HG03066 (cell line): ENCODE results near the gene CDC42SE1.

Experiments used
- ATAC-seq: cut with Tn5 transposase; IDR thresholded peaks from one replicate; pipeline ENCODE4 v1.9.1; 2021; ENCODE audit warnings: low read depth; ENCODE audit not compliant: unreplicated experiment

The CDC42SE1 gene

DNA sequence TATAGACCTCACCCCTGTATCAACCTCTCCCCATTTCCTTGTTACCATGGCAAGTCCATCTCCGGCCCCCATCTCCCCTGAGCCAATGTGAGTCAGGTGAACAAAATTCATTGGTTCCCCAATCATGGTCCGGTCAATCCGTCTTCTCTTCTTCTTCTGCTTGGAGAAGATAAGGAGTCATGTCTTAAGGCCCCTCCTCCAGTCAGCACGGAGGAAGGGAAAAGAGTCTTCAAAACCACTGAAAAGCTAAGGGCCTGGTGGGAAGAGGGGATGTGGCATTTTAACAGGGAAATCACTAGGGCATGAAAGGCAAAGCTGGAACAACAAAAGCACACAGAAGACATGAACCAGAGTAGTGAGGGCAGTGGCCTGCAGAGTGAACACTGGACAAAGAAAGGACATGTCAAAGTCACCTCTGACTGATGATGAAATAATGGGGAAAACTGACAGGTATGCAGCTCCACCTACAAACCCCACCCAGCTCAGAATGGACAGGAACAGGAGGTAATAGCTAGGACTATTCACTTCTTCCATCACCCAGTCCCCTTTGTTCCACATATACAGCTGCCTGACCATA lies 4.4 kb downstream of the CDC42SE1 start:
- ATAC-seq = no peak

DNA sequence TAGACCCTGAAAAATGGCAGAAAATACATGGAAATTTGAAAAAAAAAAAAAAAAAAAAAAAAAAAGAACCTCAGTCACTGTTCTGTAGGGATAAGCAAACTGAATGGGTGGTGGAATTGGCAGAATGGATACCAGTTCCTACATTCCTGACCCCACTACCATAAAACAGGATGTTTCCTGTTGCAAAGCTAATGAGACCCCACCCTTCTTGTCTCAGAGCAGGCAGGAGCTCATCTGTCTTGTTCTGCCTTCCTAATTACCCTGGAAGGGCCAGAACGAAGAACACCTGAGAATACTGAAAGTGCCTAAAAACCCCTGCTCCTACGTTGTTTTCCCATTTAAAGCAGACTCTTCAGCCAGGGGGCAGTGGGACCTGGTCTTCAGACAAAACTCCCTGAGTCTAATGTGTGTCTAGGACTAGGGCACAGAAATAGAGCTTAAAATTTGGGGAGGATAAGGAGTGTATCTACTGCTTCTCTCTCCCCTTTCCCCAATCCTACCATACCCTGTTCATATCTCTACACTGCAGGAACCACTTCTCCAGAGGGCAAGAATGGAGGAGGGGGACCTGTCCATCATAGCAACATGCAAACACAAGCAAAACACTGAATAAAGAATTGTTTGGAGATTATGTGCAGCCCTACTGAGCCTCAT lies 7.9 kb downstream of the CDC42SE1 start:
- ATAC-seq = no peak

DNA sequence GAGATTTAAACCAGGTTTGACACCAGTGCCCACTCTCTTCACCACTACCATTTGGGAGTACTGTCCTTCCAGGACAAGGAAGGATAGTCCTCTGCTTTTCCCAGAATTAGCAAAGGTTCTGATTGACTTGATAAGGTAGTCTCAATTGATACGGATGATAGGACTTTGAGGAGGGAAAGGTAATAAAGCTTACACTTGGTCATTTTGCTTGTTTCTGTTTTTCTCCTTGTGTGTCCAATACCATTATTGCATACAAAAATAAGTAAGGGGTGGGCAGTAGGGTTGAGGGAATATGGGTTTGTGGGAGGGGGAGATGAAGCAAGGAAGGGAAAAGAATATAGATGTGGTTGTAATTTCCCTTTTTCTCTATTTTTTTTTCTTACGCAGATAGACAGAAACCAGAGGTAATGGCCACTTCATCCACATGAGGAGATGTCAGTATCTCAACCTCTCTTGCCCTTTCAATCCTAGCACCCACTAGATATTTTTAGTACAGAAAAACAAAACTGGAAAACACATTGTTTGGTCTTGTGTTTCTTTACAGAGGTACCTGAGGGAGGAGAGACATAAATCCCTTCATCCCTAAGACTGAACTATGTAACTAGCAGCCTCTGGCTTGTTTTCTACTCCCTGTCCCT lies 9.3 kb downstream of the CDC42SE1 start:
- no peak for ATAC-seq

DNA sequence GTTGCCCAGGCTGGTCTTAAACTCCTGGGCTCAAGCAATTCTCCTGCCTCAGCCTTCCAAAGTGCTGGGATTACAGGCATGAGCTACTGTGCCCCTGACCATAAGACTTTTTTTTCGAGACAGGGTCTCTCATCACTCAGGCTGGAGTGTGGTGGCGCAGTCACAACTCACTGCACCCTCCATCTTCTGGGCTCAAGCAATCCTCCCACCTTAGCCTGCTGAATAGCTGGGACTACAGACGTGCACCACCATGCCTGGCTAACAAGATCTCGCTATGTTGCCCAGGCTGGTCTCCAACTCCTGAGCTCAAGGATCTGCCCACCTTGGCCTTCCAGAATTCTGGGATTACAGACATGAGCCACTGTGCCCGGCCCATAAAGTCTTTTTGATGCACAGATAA lies 10.0 kb downstream of the CDC42SE1 start:
- ATAC-seq = no peak

DNA sequence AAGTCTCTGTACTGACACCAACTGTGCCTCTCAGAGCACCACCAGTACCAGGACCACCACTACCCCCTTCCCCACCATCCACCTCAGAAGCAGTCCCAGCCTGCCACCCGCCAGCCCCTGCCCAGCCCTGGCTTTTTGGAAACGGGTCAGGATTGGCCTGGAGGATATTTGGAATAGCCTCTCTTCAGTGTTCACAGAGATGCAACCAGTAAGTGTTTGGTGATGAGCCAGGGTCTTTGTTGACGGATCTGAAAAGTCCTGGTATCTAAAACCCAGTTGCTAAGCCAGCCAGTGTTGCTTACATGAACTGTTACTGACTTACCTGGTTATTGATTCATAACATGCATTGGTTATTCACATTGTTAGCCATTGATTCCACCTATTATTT lies 10.8 kb downstream of the CDC42SE1 start:
- ATAC-seq = no peak

DNA sequence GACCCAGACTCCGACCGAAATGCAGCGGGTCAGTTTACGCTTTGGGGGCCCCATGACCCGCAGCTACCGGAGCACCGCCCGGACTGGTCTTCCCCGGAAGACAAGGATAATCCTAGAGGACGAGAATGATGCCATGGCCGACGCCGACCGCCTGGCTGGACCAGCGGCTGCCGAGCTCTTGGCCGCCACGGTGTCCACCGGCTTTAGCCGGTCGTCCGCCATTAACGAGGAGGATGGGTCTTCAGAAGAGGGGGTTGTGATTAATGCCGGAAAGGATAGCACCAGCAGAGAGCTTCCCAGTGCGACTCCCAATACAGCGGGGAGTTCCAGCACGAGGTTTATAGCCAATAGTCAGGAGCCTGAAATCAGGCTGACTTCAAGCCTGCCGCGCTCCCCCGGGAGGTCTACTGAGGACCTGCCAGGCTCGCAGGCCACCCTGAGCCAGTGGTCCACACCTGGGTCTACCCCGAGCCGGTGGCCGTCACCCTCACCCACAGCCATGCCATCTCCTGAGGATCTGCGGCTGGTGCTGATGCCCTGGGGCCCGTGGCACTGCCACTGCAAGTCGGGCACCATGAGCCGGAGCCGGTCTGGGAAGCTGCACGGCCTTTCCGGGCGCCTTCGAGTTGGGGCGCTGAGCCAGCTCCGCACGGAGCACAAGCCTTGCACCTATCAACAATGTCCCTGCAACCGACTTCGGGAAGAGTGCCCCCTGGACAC lies 11.3 kb downstream of the CDC42SE1 start:
- ATAC-seq = peak; percentile 54

DNA sequence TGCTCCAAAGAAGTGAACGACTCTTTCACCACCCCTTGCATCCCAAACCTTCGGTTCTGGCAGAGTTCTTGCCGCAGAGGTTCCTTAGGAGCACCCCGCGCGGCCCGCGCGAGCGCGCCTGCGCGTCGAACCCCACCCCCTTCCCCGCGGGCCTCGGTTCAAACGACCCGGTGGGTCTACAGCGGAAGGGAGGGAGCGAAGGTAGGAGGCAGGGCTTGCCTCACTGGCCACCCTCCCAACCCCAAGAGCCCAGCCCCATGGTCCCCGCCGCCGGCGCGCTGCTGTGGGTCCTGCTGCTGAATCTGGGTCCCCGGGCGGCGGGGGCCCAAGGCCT lies 11.9 kb downstream of the CDC42SE1 start, which contains the start of gene C1orf56:
Gene C1orf56 (plus strand): TSS at position 161 of the 334 bp plus-strand sequence. CDS start 97 bp downstream, at position 258.
- ATAC-seq = peak; percentile 56

DNA sequence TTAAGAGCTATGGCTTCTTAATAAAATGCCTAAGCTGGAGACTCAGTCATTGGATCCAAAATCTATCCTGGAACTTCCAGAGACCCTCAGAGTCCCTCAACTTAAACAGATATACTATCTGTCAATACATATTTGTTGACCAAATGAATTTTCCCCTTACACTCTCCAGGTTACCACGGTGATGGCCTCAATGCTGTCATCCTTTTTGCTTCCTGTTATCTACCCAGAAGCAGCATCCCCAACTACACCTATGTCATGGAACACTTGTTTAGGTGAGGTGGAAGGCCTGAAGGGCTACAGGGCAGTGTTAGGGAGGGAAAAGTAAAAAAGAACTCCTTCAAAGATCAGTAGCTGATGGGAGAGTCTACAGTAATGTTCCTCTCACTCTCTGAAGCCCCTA lies 16.3 kb downstream of the CDC42SE1 start:
- no peak for ATAC-seq

DNA sequence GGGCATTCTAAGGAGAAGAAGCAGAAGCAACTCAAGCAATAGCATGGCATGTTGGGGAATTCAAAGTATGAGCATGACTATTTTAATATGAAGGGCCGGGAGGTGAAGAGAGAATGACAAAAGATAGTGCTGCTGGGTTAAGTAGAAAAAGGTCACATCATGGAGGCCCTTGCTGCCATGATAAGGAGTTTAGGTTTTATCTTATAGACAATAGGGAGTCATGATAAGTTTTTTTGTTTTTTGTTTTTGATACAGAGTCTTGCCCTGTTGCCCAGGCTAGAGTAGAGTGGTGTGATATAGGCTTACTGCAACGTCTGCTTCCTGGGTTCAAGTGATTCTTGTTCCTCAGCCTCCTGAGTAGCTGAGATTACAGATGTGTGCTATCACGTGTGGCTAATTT lies 19.9 kb downstream of the CDC42SE1 start:
- ATAC-seq = no peak

DNA sequence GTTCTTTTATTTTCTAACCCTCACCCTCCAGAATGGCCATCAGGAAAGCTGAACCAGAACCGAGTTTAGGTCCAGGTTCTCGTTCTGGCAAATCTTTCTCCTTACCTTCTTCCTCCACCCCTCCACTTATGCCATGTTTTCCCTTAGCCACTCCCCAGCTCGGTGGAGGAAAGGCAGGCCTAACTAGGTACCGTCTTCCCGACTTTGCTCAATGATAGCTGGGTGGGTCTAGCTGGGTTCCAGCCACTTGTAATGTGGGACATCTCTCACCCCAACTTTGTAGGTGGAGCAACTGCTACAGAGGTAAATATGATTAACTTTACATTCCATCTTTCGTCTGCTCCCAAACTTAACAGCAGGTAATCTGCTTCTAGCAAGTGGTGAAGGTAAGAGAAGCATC lies 22.4 kb downstream of the CDC42SE1 start:
- ATAC-seq = no peak

DNA sequence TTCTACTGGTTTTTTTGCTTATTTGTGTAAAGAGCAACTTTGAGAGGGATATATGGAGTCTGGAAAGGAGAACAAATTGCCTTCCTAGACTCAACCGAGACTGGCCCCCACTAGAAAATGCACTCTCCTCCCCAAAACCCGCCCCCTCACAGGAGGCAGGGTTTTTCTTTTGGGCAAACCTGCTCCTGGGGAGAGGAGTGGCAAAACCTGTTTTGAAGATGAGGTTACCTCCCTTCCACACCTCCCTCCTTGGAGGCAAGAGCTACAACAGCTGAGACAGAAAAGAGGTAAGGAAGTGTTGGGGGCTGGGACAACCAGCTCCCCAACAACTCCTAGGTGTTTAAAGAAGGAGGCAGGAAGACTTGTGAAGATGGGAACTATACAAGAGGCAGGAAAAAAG lies 23.1 kb downstream of the CDC42SE1 start, which contains the start of gene BNIPL:
Gene BNIPL (plus strand): TSS at position 231 of the 400 bp plus-strand sequence. CDS start 140 bp downstream, at position 371.
- ATAC-seq = no peak

DNA sequence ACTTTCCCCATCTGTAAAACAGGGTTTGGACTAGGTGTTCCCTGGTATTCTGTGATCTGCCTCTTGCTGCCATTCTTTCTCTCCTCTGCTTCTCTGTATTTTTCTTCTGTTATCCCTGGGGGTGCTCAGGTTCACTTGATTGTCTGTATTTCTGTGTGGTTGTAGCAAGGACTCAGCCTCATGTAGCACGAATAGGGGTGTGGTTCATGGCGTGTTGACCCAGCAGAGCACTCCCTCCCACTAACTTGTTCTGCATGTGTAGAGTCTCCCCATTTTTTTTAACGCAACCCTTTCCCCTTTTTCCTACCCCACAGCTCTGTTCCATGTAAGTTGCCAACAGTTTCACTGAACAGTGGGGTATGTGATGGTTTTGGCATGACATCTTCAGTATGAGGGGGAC lies 24.3 kb downstream of the CDC42SE1 start:
- no peak for ATAC-seq

DNA sequence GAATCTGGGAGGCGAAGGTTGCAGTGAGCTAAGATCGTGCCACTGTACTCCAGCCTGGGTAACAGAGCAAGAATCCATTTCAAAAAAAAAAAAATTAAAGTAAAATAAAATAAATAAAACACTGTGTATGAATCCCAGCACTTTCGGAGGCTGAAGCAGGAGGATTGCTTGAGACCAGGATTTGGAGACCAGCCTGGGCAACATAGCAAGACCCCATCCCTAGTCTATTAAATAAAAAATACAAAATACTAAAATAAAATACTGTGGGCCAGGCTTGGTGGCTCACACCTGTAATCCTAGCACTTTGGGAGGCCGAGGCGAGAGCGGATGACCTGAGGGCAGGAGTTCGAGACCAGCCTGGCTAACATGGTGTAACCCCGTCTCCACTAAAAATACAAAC lies 27.3 kb downstream of the CDC42SE1 start:
- ATAC-seq = no peak

DNA sequence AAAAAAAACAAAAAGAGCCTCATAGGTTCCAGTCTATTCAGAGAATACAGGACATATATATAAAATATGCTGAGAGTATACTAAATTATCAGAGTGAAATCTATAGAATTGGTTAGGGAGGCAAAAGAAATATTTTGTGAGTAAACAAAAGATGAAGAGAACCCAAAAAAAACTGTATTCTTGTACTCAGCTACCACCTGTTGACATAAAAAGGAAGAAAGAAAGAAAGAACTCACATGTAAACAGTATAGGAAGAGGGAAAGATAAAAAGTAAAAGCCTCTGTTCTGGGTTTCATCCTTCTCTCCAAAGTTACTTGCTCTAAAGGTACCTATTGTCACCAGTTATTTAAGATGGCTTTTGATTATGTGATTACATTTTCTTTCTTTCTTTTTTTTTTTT lies 33.0 kb downstream of the CDC42SE1 start:
- ATAC-seq = no peak

DNA sequence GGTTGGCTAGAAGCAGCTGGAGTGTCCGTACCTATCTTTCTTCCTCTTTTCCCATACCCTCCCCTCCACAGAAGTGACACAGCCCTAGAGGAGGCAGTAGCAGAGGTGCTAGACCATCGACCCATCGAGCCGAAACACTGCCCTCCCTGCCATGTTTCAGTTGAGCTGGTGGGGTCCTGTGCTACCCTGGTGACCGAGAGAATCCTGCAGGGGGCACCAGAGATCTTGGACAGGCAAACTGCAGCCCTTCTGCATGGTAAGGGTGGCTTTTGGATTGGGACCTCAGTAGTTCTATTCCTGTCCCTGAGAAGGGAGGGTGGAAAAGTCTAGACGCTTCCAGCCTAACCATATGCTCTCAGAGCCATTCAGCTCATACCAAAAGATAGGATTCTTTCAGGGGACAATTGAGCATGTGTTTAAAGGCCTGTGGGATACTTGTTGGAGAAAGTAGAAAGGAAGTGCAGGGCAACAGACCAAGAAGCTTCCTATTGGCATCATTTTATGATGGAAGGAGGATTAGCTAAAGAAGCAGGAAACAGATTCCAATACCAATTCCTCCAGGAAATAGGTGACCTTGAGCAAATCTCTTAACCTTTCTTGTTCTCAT lies 34.8 kb downstream of the CDC42SE1 start:
- no peak for ATAC-seq

DNA sequence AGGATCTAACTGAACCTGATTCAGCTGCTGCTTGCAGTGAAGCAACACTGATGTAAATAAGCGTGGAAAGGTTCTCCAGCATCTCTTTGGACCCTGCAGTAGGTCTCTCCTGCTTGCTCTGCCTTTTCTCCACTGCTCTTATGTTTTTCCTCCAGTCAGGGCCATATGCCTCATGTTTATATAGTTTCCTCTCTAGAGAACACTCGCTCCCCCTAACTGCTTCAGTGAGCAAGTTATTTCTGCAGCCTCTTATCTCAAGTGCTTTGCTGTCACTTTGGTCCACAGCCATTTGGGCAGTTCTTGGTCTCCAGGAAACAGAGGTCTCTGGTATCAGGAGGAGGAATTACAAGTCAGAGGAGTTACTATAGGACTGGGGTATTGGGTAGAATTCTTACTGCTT lies 45.9 kb downstream of the CDC42SE1 start:
- ATAC-seq = no peak

DNA sequence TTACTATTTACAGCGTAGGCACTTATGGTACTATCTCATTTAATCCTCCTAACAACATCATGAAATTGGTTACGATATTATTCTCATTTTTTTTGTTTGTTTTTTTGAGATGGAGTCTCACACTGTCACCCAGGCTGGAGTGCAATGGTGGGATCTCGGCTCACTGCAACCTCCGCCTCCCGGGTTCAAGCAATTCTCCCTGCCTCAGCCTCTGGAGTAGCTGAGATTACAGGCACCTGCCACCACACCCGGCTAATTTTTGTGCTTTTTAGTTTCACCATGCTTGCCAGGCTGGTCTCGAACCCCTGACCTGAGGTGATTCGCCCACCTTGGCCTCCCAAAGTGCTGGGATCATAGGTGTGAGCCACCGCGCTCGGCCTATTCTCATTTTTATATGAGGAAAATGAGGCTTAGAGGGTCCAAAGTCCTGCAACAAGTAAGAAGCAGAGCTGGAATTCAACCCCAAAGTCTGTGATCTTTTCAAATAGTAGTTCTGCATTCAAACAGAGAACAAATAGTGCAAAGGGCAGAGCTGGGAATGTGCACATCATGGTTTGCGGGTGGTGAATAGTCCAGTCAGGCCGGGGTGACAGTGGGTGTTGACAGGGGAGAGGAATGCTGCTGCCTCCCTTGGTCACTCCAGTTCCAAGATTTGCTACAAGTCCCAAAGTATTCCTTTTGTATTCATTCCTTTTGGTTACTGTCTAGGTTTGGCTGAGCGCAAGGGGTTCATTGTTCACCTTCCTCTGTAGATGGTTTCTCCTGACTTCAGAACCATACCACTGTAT lies 46.5 kb downstream of the CDC42SE1 start:
- no peak for ATAC-seq

DNA sequence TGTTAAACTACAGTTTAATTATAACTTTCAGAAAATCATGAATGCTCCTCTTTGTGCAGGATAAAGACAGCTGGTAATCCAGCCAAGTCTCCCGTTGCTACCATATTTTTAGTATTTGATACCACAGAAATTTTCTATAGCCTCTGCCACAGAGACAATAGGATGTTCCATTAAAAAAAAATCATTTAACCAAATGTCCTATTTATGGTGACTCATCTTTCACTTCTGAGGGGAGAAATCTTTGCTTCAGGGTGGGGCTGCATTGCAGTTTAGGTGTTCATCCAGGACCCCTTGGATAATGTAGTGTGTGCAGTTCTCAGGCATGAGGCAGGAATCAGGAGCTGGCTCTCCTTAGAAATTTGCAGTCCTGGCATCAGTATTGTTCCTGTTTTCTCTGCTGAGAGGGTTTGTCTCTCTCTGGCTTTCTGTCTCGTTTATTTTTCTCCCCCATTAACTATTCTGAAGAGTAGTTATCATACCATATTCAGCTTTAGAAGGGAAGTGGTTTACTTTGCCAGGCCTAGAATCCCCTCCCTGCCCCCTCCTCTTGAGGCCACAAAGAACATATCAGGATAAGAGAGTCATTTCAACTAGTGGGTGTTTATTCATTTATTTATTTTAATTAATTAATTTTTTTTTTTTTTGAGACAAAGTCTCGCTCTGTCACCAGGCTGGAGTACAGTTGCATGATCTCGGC lies 48.1 kb downstream of the CDC42SE1 start:
- no peak for ATAC-seq

DNA sequence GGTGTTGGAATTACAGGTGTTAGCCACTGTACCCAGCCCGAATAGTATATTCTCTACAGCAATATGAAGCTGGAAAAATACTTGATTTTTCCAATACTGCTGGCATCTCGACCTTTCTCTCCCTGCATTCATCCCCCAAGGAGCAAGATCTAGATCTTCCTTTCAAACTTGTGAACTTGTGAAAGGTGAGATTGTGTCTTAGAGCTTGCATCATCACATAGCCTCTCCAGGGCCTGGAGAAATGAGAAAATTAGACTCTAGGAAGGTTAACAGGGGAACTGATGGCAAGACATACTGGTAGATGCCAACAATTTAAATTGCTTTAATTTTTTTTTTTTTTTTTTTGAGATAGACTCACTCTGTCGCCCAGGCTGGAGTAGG lies 49.1 kb downstream of the CDC42SE1 start:
- ATAC-seq = no peak
